HG02763 (cell line): ENCODE measurements around the gene DCDC2C.

ENCODE experiments used
- ATAC-seq: cut with Tn5 transposase; IDR thresholded peaks from one replicate; pipeline ENCODE4 v1.9.1; 2021; ENCODE audit warnings: mild to moderate bottlenecking, moderate library complexity; ENCODE audit not compliant: unreplicated experiment

DCDC2C gene

GRCh38 chr2:3708576-3708975 lies 5.2 kb downstream of the DCDC2C start:
- no peak for ATAC-seq

DNA sequence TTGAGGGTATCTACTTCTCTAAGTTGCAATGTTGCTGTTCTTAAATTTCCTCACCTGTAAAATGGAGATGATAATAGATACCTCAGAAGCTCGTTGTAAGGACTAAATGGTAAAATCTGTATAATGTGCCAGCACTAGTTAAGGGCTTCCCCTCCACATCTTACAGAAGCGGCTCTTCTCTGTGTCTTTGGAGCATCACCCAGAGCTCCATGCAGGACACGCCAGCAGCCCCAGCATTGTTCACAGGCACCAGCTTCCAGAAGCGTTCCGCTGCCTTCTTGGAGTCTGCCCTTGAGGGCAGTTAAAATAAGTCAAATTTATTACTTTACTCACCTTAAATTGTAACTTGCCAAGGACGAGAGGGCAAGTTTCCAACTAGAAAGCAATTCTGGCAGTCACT lies 5.8 kb downstream of the DCDC2C start:
- no peak for ATAC-seq

GRCh38 chr2:3712424-3712823 lies 9.0 kb downstream of the DCDC2C start:
- ATAC-seq = no peak

DNA sequence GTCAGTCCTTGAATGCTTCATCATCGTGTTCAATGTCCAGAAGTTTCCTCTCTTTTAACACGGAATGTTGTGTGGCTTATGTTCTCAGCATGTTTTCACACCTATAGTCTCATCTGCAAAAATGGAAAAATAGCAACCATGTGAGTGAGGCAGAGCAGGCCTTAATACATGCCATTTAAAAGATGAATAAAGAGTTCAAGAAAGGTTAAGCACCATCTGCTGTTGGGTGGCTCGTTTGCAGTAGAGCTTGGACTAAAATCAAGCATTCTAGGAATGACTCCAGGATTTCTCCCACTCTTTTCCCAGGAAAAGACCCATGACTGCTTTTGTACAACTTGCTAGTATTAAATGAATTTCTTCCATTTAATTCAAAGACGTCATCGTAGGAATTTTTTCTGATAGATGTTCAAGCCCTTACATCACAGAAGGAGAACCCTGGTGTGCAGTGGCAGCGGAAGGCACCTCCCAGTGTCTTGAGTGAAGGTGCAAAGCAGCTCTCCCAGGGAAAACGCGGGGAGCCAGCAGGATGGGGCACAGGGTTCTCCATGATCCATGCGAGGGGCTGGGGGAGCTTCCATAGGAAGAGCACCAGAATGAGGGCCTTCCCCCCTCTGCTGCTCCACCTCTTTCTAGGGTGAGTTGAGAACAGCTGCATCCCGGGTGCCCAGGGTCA lies 9.6 kb downstream of the DCDC2C start:
- no peak for ATAC-seq

GRCh38 chr2:3718679-3719078 lies 15.3 kb downstream of the DCDC2C start:
- ATAC-seq = no peak

- no peak for ATAC-seq
Measured at GRCh38 chr2:3725002-3725401, 21.6 kb downstream of the DCDC2C start.

DNA sequence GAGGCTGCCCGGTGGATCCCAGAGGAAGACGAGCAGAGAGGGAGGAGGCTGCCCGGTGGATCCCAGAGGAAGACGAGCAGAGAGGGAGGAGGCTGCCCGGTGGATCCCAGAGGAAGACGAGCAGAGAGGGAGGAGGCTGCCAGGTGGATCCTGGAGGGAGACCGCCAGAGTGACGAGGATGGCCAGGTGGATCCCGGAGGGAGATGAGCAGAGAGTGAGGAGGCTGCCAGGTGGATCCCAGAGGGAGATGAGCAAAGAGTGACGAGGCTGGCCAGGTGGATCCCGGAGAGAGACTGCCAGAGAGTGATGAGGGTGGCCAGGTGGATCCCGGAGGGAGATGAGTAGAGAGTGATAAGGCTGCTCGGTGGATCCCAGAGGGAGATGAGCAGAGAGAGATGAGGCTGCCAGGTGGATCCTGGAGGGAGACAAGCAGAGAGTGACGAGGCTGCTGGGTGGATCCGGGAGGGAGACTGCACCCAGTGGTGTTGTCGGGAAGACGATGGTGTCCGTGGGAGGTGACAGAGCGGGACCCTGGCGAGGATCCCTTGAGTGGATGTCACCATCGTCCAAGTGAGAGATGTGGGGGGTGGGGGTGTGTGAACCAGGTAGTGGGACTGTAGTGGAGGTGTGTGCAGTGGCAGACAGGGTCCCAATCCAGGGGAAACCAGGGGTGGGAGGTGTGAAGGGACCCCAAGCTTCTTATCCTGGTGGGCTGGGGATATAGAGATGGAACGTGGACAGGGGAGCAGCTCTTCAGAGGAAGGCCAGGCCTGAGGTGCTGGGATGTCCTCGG lies 22.3 kb downstream of the DCDC2C start:
- no peak for ATAC-seq

DNA sequence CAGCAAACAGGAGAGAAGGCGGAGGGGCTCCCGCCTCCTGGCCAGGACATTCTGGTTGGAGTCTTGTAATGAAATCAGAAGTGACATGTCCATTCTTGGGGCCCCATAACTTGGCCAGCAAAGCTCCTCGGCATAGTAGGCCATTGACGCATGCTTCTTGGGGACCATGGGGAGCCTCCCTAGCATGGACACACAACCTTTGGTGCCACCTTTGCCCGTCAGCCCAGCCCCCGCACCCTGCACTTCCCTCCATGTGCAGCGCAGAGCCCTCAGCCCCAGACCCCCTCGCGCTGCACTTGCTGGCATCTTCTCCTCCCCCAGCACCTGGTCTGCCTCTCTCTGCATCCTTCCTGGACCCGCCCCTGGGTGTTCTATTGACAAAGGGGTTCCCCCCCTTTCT lies 23.1 kb downstream of the DCDC2C start:
- ATAC-seq = no peak

DNA sequence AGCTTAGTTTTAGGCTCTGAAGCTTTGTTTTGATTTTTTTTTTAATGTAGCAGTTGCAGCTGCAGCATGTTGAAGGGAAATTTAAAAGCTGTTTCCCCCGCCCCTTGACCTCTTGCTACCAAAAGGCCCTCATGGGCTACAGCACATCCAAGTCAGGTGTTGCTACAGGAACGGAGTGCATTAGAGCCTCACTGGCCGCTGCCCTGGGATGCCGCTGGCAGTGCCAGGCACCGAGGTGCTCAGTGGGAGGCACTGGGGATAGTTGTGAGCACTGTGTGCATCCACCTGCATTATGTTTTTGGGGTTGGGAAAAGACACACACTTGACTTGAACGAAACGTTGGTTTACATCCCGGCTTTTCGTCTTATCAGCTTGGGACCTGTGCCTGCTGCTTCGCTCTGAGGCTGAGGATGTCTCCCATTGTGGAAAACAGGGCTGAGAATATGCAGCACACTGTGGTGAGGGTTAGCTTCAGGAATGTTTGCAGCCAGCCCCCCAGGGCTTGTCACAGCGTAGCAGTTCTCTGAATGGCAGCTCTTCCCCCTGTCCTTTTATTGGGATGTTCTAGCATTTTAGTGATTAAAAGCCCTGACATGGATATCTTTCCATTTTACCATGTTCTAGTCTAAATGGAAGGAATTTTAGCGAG lies 24.1 kb downstream of the DCDC2C start:
- ATAC-seq = no peak

GRCh38 chr2:3728104-3729054 lies 25.0 kb downstream of the DCDC2C start:
- ATAC-seq = no peak

DNA sequence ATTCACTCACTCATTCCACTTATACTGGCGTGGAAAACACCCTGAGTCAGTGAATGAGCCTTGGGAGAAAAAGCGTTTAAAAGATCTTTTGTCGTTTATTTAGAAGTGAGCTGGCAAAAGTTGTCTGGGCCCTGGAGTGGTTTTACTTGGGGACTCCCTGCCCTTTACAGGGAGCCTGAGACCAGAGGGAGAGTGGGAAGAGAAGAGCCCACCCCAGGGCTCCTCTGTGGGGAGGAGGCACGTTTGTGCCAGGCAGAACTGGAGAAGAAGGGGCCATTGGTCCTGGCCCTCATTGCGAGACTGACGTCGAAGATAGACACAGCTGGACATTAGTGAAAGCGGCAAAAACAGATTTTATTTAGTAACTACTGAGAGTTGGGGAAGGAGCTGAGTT lies 25.7 kb downstream of the DCDC2C start:
- no peak for ATAC-seq

GRCh38 chr2:3729786-3730185 lies 26.4 kb downstream of the DCDC2C start:
- no peak for ATAC-seq

GRCh38 chr2:3730646-3731045 lies 27.3 kb downstream of the DCDC2C start:
- no peak for ATAC-seq

DNA sequence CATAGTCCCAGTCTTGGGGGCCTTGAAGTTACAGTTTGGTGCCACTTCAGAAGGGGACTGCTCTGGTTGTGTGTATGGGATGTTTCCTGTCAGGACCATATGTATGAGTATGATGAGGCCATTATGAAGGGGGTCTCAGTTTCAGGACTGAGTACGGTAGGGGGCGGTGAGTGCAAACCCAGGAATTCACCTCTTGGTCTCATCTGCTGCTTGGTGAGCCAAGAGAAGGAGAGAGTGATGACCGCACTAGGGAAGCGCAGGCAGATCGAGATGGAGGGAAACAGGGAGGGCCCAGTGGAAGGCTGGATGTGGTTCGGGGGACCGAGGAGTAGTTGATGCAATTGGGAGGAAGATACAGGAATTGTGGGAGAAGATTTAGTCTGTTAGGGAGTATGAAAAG lies 28.5 kb downstream of the DCDC2C start:
- ATAC-seq = no peak

- ATAC-seq = no peak
Measured at GRCh38 chr2:3736112-3736511, 32.7 kb downstream of the DCDC2C start.

DNA sequence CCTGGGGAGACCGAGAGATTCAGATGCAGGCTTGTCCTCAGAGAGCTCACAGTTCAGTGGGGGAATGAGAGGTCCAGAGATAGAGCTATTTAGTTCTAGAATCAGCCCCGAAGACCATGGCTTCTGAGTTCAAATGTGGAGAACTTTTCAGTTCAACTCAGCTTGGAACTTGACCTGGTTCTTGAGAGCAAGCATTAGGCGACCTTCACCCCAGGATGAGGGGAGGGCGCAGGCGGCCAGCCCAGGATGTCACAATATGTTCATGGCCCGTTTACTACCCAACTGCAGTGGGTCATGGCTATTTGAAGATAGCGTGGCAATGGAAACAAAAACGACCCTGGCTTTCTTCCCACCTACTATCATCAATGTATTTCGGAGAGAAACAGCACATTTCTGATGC lies 33.8 kb downstream of the DCDC2C start:
- ATAC-seq = no peak

DNA sequence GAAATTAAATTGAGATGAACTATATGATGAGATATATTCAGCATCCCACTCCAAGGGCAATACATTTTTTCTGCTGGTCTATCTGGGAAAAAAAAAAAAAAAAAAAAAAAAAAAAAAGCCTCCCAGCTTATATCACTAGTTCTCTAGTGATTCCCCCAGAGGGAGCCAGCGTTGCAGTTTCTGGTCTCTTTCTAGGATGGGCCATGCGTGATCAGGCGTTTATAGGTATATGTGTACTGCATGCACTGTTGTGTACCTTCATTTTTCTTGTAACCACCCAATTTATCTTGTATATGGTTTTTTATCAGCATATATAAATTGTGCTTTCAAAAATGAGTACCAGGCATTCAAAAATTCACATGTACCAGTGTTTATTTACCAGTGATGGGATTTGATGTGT lies 35.1 kb downstream of the DCDC2C start:
- no peak for ATAC-seq

DNA sequence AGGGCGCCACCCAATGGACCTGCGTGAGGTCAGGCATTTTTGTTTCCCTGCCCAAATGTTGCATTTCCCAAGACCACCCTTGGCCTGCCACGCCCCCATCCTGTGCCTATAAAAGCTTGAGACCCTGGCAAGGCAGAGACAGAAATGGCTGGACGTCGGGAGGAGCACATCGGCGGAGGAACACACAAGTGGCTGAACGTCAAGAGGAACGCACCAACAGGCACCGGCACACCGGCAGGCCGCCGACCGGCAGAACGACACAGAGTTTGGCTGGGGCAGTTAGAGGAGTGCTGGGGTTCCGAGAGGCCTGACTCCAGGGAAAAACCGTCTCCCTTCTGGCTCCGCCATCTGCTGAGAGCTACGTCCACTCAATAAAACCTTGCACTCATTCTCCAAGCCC lies 35.9 kb downstream of the DCDC2C start:
- ATAC-seq = no peak

- no peak for ATAC-seq
Measured at GRCh38 chr2:3741396-3741795, 38.0 kb downstream of the DCDC2C start.

DNA sequence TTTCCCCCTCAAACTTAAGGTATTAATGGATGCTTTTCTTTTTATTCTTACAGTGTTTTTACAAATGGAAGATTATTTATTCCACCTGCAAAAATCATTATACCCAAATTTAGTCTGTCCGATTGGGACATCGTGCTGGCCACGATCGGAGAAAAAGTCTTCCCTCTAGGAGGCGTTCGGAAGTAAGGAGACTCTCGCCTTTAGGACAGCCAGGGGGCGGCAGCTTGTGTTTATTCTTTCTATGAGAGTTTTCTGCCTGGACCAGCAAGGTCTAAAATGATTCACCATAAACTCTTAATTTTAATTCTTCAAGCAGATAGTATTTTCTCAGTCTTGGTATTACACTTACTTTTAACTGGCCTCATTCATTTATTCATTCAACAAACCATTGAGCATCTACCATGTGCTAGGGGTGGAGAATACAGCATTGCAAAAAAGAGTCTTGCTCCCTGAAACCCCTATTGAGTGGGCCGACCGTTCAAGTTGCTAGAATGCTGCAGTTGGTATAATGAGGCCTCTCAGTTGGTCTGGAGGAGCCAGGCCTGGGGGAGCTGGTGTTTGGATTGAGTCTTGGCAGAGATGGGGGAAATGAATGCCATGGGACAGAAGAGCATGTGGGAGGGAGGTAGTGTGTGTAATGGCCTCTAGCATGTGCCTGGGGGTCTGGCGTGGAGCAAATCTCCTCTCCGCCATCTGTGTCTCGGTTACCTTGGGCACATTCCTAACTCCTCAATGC lies 38.7 kb downstream of the DCDC2C start:
- ATAC-seq = no peak
